Measurements from ENCODE around the gene PELI1.

- TF ChIP-seq MZF1 (tag by site-specific recombination; IDR thresholded peaks at IDR 0.05; ENCODE audit: borderline replicate concordance) (no peak), REST (tag by site-specific recombination; IDR thresholded peaks at IDR 0.05) (no peak), ZFP69B (tag by site-specific recombination; IDR thresholded peaks at IDR 0.05) (no peak), SP2 (tag by site-specific recombination; IDR thresholded peaks at IDR 0.05) (no peak), ZNF785 (tag by site-specific recombination; IDR thresholded peaks at IDR 0.05) (no peak)
Observed at GRCh38 chr2:64085936-64086335, 58.3 kb downstream of the PELI1 start.
